Prostate gland (tissue), 2 donors: Measurements from ENCODE around the gene SND1. TPM values are rescaled to one million over a fixed set of nuclear protein-coding genes. Genes with fewer than 3 reads are reported as not detected.

Experiments used
- DNase-seq: peaks from one replicate; pipeline ENCODE4 v3.0.0-alpha.2; 2019; ENCODE audit warnings: low spot score
- H3K27ac ChIP-seq, 2 donors: fragments of 200-600 bp; sonication (generic); 2 replicates each; pipeline ENCODE4 v1.5.1; 2017 to 2019
- H3K27me3 ChIP-seq: fragments of 200-600 bp; sonication (generic); replicated peaks from 2 replicates; pipeline ENCODE4 v1.5.1; 2019; ENCODE audit not compliant: insufficient read depth
- H3K36me3 ChIP-seq, 2 donors: fragments of 200-600 bp; sonication (generic); 1 replicate in 1 of 2; 2 replicates in 1 of 2; pipeline versions ENCODE4 v1.5.1 to v1.8.1; 2017 to 2019
- H3K4me1 ChIP-seq: fragments of 200-600 bp; sonication (generic); replicated peaks from 2 replicates; pipeline ENCODE4 v1.5.1; 2019
- H3K4me3 ChIP-seq, 2 donors: fragments of 200-600 bp; sonication (generic); 2 replicates each; pipeline ENCODE4 v1.5.1; 2017 to 2019
- H3K9me3 ChIP-seq: fragments of 200-600 bp; sonication (generic); 2 replicates; pipeline ENCODE4 v1.5.1; 2017
- CTCF ChIP-seq, 4 experiments: fragments of 200-600 bp in 2 of 4; fragments of 450-650 bp in 2 of 4; sonication (generic) in 2 of 4; IDR thresholded peaks; 1 replicate in 3 of 4; 2 replicates in 1 of 4; pipeline ENCODE4 v1.5.1; 2016 to 2019; ENCODE audit warnings: antibody characterized with exemption in 4 of 4, mild to moderate bottlenecking in 2 of 4, moderate library complexity in 2 of 4
- POLR2A ChIP-seq: fragments of 450-650 bp; IDR thresholded peaks from one replicate; pipeline ENCODE4 v1.6.1; 2016; ENCODE audit warnings: antibody characterized with exemption, mild to moderate bottlenecking
- POLR2AphosphoS5 ChIP-seq: sonication (generic); formaldehyde crosslinking; IDR thresholded peaks from one replicate; pipeline ENCODE4 v1.6.1; 2017; ENCODE audit warnings: antibody characterized with exemption
- WGBS: methylation state at CpG from one replicate; pipeline ENCODE4 v1.1.5; 2018; 5-methylcytosine and 5-hydroxymethylcytosine counted together
- intact Hi-C: fragments of 100-400 bp; cut with DNase I; formaldehyde crosslinking; loops from one replicate; pipeline ENCODE4 v1.14.2; 2022
- total RNA-seq, 2 donors: library from RNA; depleted of rRNA; stranded (reverse); fragments of >200 nt; gene quantifications; one replicate each; pipeline ENCODE4 v1.1.0, GENCODE V29; 2016

Gene SND1
- total RNA-seq, 2 donors from 2014 or later: 175 to 190 TPM

GRCh38 chr7:127618042-127618441 is 34.0 kb upstream of the SND1 start, which contains the start of gene PAX4:
Gene PAX4, minus strand, starts transcription at chr7:127618142. Its CDS starts 2,214 bp downstream, at chr7:127615928.
- no peak for DNase-seq
- intact Hi-C loops: no loop called here
- H3K4me1 ChIP-seq: no peaks in the 10 kb centered on the region
- H3K36me3 ChIP-seq: no peaks in the 10 kb centered on the region
- H3K27ac ChIP-seq: no peak within 1 kb of the TSS
- no peaks in the 10 kb centered on the region for H3K9me3 ChIP-seq
- TF ChIP-seq CTCF (IDR thresholded peaks at IDR 0.05) (no peak), POLR2A (no peak), POLR2AphosphoS5 (no peak)
- H3K27me3 ChIP-seq: peaks cover 9% of the 10 kb centered on the region
- 50% methylated on average over 2 of the region's 2 CpGs for WGBS
- H3K4me3 ChIP-seq: no peak within 1 kb of the TSS

- peaks cover 9% of the 10 kb centered on the region for H3K27me3 ChIP-seq
- no peaks in the 10 kb centered on the region for H3K4me1 ChIP-seq
- WGBS: 67% methylated on average over 1 of the region's 1 CpG
Measured at GRCh38 chr7:127618775-127619174, 33.2 kb upstream of the SND1 start.

GRCh38 chr7:127619681-127620405 is 32.2 kb upstream of the SND1 start:
- Histone ChIP-seq H3K36me3 (no peaks in the 10 kb centered on the region), H3K4me3 (no peak overlapping the region), H3K9me3 (no peaks in the 10 kb centered on the region), H3K27me3 (peaks cover 9% of the 10 kb centered on the region), H3K27ac (no peak overlapping the region), H3K4me1 (no peaks in the 10 kb centered on the region)
- no peak for TF ChIP-seq POLR2AphosphoS5
- TF ChIP-seq POLR2A: no peak
- TF ChIP-seq CTCF (IDR thresholded peaks at IDR 0.05): no peak
- 4% methylated on average over 27 of the region's 27 CpGs for whole genome bisulfite sequencing
- no peak for DNase-seq
- intact Hi-C loops: no loop called here

More at GRCh38 chr7:127618775-127619174, 33.2 kb upstream of the SND1 start:
- Histone ChIP-seq H3K36me3 (no peaks in the 10 kb centered on the region), H3K9me3 (no peaks in the 10 kb centered on the region), H3K27ac (no peak overlapping the region), H3K4me3 (no peak overlapping the region)
- intact Hi-C loops: no loop called here
- TF ChIP-seq CTCF (IDR thresholded peaks at IDR 0.05): no peak
- no peak for TF ChIP-seq POLR2A
- no peak for TF ChIP-seq POLR2AphosphoS5
- DNase-seq: no peak

GRCh38 chr7:127620406-127621233 is 31.4 kb upstream of the SND1 start:
- no peak overlapping the region for H3K27ac ChIP-seq

More at GRCh38 chr7:127620406-127621233, 31.4 kb upstream of the SND1 start:
- H3K27me3 ChIP-seq: peaks cover 9% of the 10 kb centered on the region
- intact Hi-C loops: no loop called here
- no peaks in the 10 kb centered on the region for H3K36me3 ChIP-seq
- no peaks in the 10 kb centered on the region for H3K4me1 ChIP-seq
- DNase-seq: no peak
- TF ChIP-seq POLR2AphosphoS5: no peak
- TF ChIP-seq POLR2A: no peak
- TF ChIP-seq CTCF (IDR thresholded peaks at IDR 0.05): no peak
- 2% methylated on average over 24 of the region's 24 CpGs for WGBS
- H3K9me3 ChIP-seq: no peaks in the 10 kb centered on the region
- H3K4me3 ChIP-seq: no peak overlapping the region
